PC-3 (cell line): Measurements from ENCODE around the gene CRLF3. TPM values are rescaled to one million over a fixed set of nuclear protein-coding genes. Genes with fewer than 3 reads are reported as not detected.

Experiments
- ATAC-seq: fragments of 200-7000 bp; cut with Tn5 transposase; 2 replicates; pipeline ENCODE4 v1.9.1; 2020; ENCODE audit warnings: mild to moderate bottlenecking, moderate library complexity
- BruUV-seq: library from RNA; stranded (reverse); fragments of 400-500 nt; replicated peaks from 2 replicates; lab custom pipeline; 2021; lab: Mats Ljungman, UMichigan
- CTCF ChIA-PET: fragments of 300-600 bp; sonication (Branson Sonifier 250); formaldehyde crosslinking; loops from one replicate; lab custom pipeline; 2022; ENCODE audit warnings: antibody characterized with exemption; lab: Charles Lee
- POLR2A ChIA-PET: fragments of 300-600 bp; sonication (Branson Sonifier 250); formaldehyde crosslinking; loops from one replicate; lab custom pipeline; 2022; ENCODE audit warnings: antibody characterized with exemption; ENCODE audit not compliant: unreplicated experiment; lab: Charles Lee
- DNase-seq: peaks from one replicate; pipeline ENCODE4 v3.0.0-alpha.2; 2015
- H2AFZ ChIP-seq: fragments of 300-600 bp; sonication (generic); 2 replicates; pipeline ENCODE4 v1.6.0; 2016; ENCODE audit warnings: antibody characterized with exemption, low read length
- H3F3A ChIP-seq: fragments of 300-600 bp; sonication (generic); one replicate; pipeline ENCODE4 v1.6.0; 2017; ENCODE audit warnings: antibody characterized with exemption, low read length, control low read depth, mild to moderate bottlenecking; ENCODE audit not compliant: unreplicated experiment
- H3K27ac ChIP-seq: fragments of 300-600 bp; sonication (generic); 2 replicates; pipeline ENCODE4 v1.5.1; 2016; ENCODE audit warnings: mild to moderate bottlenecking, low read length
- H3K27me3 ChIP-seq: fragments of 300-600 bp; sonication (generic); 2 replicates; pipeline ENCODE4 v1.6.1; 2016; ENCODE audit warnings: low read length, mixed read lengths
- H3K36me3 ChIP-seq: fragments of 300-600 bp; sonication (generic); 2 replicates; pipeline ENCODE4 v1.6.1; 2016; ENCODE audit warnings: low read depth, mixed run types, low read length, mixed read lengths
- H3K4me1 ChIP-seq: fragments of 300-600 bp; sonication (generic); 2 replicates; pipeline ENCODE4 v1.5.1; 2016; ENCODE audit warnings: low read length; ENCODE audit not compliant: insufficient read depth
- H3K4me2 ChIP-seq: fragments of 300-600 bp; sonication (generic); 2 replicates; pipeline ENCODE4 v1.6.0; 2016; ENCODE audit warnings: low read length
- H3K4me3 ChIP-seq: fragments of 300-600 bp; sonication (generic); 2 replicates; pipeline ENCODE4 v1.5.1; 2016; ENCODE audit warnings: mild to moderate bottlenecking, low read length, mixed read lengths
- H3K79me2 ChIP-seq: fragments of 300-600 bp; sonication (generic); 2 replicates; pipeline ENCODE4 v1.6.1; 2017; ENCODE audit warnings: low read length, mixed read lengths
- H3K9ac ChIP-seq: fragments of 300-600 bp; sonication (generic); 2 replicates; pipeline ENCODE4 v1.6.0; 2016; ENCODE audit warnings: mild to moderate bottlenecking, low read length
- H3K9me2 ChIP-seq: fragments of 300-600 bp; sonication (generic); replicated peaks from 2 replicates; pipeline ENCODE4 v1.6.1; 2016; ENCODE audit warnings: mixed run types, low read length, mixed read lengths
- H3K9me3 ChIP-seq: fragments of 300-600 bp; sonication (generic); 2 replicates; pipeline ENCODE4 v1.6.1; 2016; ENCODE audit warnings: low read length, mixed read lengths
- H4K20me1 ChIP-seq: fragments of 300-600 bp; sonication (generic); 2 replicates; pipeline ENCODE4 v1.6.1; 2016; ENCODE audit warnings: low read length, mixed read lengths
- CTCF ChIP-seq: fragments of 300-600 bp; sonication (generic); conservative IDR thresholded peaks from 2 replicates; pipeline ENCODE4 v1.5.1; 2017; ENCODE audit warnings: antibody characterized with exemption, low read depth, mild to moderate bottlenecking, low read length
- EZH2 ChIP-seq: fragments of 300-600 bp; sonication (generic); IDR thresholded peaks from one replicate; pipeline ENCODE4 v1.6.1; 2017; ENCODE audit warnings: antibody characterized with exemption, mild to moderate bottlenecking, low read length; ENCODE audit not compliant: unreplicated experiment
- EZH2phosphoT487 ChIP-seq: fragments of 300-600 bp; sonication (generic); IDR thresholded peaks from 2 replicates; pipeline ENCODE4 v1.6.1; 2018; ENCODE audit warnings: mild to moderate bottlenecking, antibody characterized with exemption, low read length, borderline replicate concordance
- intact Hi-C: fragments of 100-400 bp; cut with micrococcal nuclease; formaldehyde crosslinking; loops from 2 replicates; pipeline ENCODE4 v1.9.0; 2023
- total RNA-seq: library from RNA; depleted of rRNA; stranded (reverse); fragments of >200 nt; gene quantifications from 2 replicates; pipeline ENCODE4 v1.2.3, GENCODE V29; 2014

Gene CRLF3
- total RNA-seq, 1 experiment from 2014 or later, result 9.8 TPM

DNA sequence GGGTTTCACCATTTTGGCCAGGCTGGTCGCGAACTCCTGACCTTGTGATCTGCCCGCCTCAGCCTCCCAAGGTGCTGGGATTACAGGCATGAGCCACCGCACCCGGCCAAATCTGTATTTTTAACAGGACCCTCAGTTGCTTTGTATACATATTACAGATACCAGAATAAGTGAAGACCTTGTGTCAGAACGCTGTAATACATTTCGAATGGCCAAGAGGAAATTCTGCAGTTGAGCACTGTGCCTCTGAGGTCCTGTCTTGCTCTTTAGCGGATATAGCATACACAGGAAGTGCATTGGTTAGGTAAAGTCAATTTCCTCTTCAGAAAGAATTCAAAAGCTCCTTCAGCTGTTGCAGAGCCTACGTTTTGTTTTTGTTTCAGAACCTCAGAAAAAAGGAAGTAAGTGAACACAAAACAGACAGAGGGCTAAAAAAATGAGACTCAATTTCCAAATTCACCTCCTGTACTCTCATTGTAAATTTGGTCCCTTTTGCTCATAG is 15.7 kb downstream of the CRLF3 start:
- H3K4me2 ChIP-seq, result no peak overlapping the region
- TF ChIP-seq EZH2phosphoT487 (no peak), EZH2 (no peak), CTCF (no peak)
- peaks cover 10% of the 10 kb centered on the region for H3K4me1 ChIP-seq
- no TSS peak for BruUV-seq
- no peaks in the 10 kb centered on the region for H3F3A ChIP-seq
- no peak overlapping the region for H3K27ac ChIP-seq
- no peaks in the 10 kb centered on the region for H3K27me3 ChIP-seq
- 0 out of 2 replicates have a peak, but pooled peaks cover 8% of the 10 kb centered on the region for H3K79me2 ChIP-seq
- ATAC-seq, result no peak
- intact Hi-C loops, result no loop called here
- no peak overlapping the region for H3K4me3 ChIP-seq
- H3K9me3 ChIP-seq, result no peaks in the 10 kb centered on the region
- no peak overlapping the region for H2AFZ ChIP-seq
- 0 out of 2 replicates have a peak, but pooled peaks cover 2% of the 10 kb centered on the region for H3K36me3 ChIP-seq
- DNase-seq, result no peak
- ChIA-PET POLR2A (no interaction called here), CTCF (no interaction called here)
- H3K9me2 ChIP-seq, result no peaks in the 10 kb centered on the region
- H4K20me1 ChIP-seq, result no peaks in the 10 kb centered on the region
- no peak overlapping the region for H3K9ac ChIP-seq

- no peak for ATAC-seq
- intact Hi-C loops, result no loop called here
- Histone ChIP-seq H3K36me3 (0 out of 2 replicates have a peak, but pooled peaks cover 5% of the 10 kb centered on the region), H3K27me3 (no peaks in the 10 kb centered on the region), H3K4me3 (no peak overlapping the region), H2AFZ (no peak overlapping the region), H3K9me3 (no peaks in the 10 kb centered on the region), H3K27ac (no peak overlapping the region), H3F3A (no peaks in the 10 kb centered on the region), H3K4me1 (peaks cover 6% of the 10 kb centered on the region), H3K79me2 (0 out of 2 replicates have a peak, but pooled peaks cover 8% of the 10 kb centered on the region), H3K9ac (no peak overlapping the region), H3K4me2 (no peak overlapping the region), H4K20me1 (no peaks in the 10 kb centered on the region), H3K9me2 (no peaks in the 10 kb centered on the region)
- no TSS peak for BruUV-seq
- ChIA-PET POLR2A (no interaction called here), CTCF (no interaction called here)
- no peak for DNase-seq
- no peak for TF ChIP-seq EZH2
- no peak for TF ChIP-seq CTCF
- no peak for TF ChIP-seq EZH2phosphoT487
Observed at GRCh38 chr17:30807896-30808295, 16.6 kb downstream of the CRLF3 start.

DNA sequence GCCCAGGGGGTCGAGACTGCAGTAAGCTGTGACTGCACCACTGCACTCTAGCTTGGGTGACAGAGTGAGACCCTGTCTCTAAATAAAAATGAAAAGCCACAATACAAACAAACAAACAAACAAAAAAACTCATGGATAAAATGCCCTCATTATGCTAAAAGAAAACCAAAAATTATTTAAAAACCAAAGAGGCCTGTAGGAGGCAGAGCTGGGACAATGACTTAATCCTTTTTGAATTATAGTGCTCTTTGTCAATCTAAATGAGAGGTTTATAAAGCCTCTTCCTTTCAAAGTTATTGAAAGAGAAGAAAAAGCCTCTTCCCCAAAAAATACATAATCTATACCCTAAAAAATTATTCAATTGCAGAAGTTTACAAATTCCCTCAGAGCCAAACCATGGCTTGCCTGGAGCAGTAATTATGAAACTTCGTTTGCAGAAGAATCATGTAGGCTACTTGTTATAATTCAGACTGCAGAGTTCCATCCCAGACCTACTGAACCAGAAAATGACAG is 18.5 kb downstream of the CRLF3 start:
- Histone ChIP-seq H3K9ac (no peak overlapping the region), H3F3A (no peaks in the 10 kb centered on the region), H3K4me2 (no peak overlapping the region), H3K79me2 (0 out of 2 replicates have a peak, but pooled peaks cover 5% of the 10 kb centered on the region), H3K27ac (no peak overlapping the region), H3K27me3 (no peaks in the 10 kb centered on the region), H3K4me3 (no peak overlapping the region), H3K9me3 (no peaks in the 10 kb centered on the region), H3K36me3 (0 out of 2 replicates have a peak, but pooled peaks cover 5% of the 10 kb centered on the region), H4K20me1 (no peaks in the 10 kb centered on the region), H2AFZ (no peak overlapping the region), H3K9me2 (no peaks in the 10 kb centered on the region), H3K4me1 (no peaks in the 10 kb centered on the region)
- CTCF ChIA-PET, result interaction anchor here (0.6 kb wide), 1 partner anchor 889 kb away, joined by 3 read pairs; no protein-coding TSS in a partner anchor
- no peak for ATAC-seq
- intact Hi-C loops, result no loop called here
- DNase-seq, result no peak
- BruUV-seq, result no TSS peak
- POLR2A ChIA-PET, result no interaction called here
- no peak for TF ChIP-seq EZH2phosphoT487
- no peak for TF ChIP-seq EZH2
- peak; percentile 34; the same call in 1 of the 2 replicates for TF ChIP-seq CTCF
